Esophagus muscularis mucosa (tissue), 4 donors: ENCODE data around the gene SYCP2. TPM values are rescaled to one million over a fixed set of nuclear protein-coding genes. Genes with fewer than 3 reads are reported as not detected.

Experiments
- DNase-seq: peaks from one replicate; pipeline ENCODE4 v3.0.0-alpha.2; 2017; ENCODE audit errors: extremely low spot score
- H3K27ac ChIP-seq, 4 donors: fragments of 200-600 bp; sonication (generic); replicated peaks in 1 of 4; 1 replicate in 3 of 4; 2 replicates in 1 of 4; pipeline ENCODE4 v1.5.1; 2016 to 2019; ENCODE audit warnings: mild to moderate bottlenecking in 1 of 4
- H3K27me3 ChIP-seq, 4 donors: fragments of 200-600 bp; sonication (generic); one replicate each; pipeline versions ENCODE4 v1.5.1 to v1.6.0; 2016 to 2019
- H3K36me3 ChIP-seq, 4 donors: fragments of 200-600 bp; sonication (generic); one replicate each; pipeline ENCODE4 v1.5.1; 2016 to 2019
- H3K4me1 ChIP-seq, 4 donors: fragments of 200-600 bp; sonication (generic); one replicate each; pipeline ENCODE4 v1.5.1; 2016 to 2019
- H3K4me3 ChIP-seq, 4 donors: fragments of 200-600 bp; sonication (generic); 1 replicate in 2 of 4; 2 replicates in 2 of 4; pipeline ENCODE4 v1.5.1; 2016 to 2019; ENCODE audit warnings: mild to moderate bottlenecking in 4 of 4, moderate library complexity in 1 of 4
- H3K9me3 ChIP-seq, 4 donors: fragments of 200-600 bp; sonication (generic); 1 replicate in 3 of 4; 2 replicates in 1 of 4; pipeline ENCODE4 v1.5.1; 2016 to 2019
- CTCF ChIP-seq, 3 experiments: fragments of 200-600 bp in 2 of 3; fragments of 450-650 bp in 1 of 3; sonication (generic) in 2 of 3; IDR thresholded peaks; one replicate each; pipeline ENCODE4 v1.5.1; 2017 to 2019; ENCODE audit warnings: antibody characterized with exemption in 3 of 3, mild to moderate bottlenecking in 2 of 3, moderate library complexity in 1 of 3
- EP300 ChIP-seq: sonication (generic); formaldehyde crosslinking; IDR thresholded peaks from one replicate; pipeline ENCODE4 v1.6.1; 2017; ENCODE audit warnings: antibody characterized with exemption
- POLR2A ChIP-seq: fragments of 450-650 bp; IDR thresholded peaks from one replicate; pipeline ENCODE4 v1.6.1; 2017; ENCODE audit warnings: antibody characterized with exemption, moderate library complexity, mild to moderate bottlenecking, low read depth
- POLR2AphosphoS5 ChIP-seq, 2 donors: sonication (generic); formaldehyde crosslinking; IDR thresholded peaks; one replicate each; pipeline ENCODE4 v1.6.1; 2017; ENCODE audit warnings: antibody characterized with exemption in 2 of 2
- WGBS: methylation state at CpG from one replicate; pipeline ENCODE4 v1.1.5; 2018; 5-methylcytosine and 5-hydroxymethylcytosine counted together
- intact Hi-C: fragments of 100-400 bp; cut with DNase I; formaldehyde crosslinking; loops from one replicate; pipeline ENCODE4 v1.15.1; 2023
- total RNA-seq, 4 donors: library from RNA; depleted of rRNA; stranded (reverse); fragments of >200 nt; gene quantifications; one replicate each; pipeline versions ENCODE4 v1.1.0 to v1.2.1, GENCODE V29; 2016

SYCP2 gene
- total RNA-seq, 4 donors from 2014 or later: 0.52 to 3.5 (median 1.0) TPM

- no peaks in the 10 kb centered on the region for H3K36me3 ChIP-seq
- H3K4me1 ChIP-seq: peaks cover 17 to 22% (median 19%) of the 10 kb centered on the region in 4 donors
- TF ChIP-seq EP300: no peak
- no peak for TF ChIP-seq POLR2AphosphoS5 (IDR thresholded peaks at IDR 0.05)
- no peak for TF ChIP-seq CTCF (IDR thresholded peaks at IDR 0.05)
- TF ChIP-seq POLR2A: no peak
- no peak overlapping the region for H3K4me3 ChIP-seq
- H3K9me3 ChIP-seq: no peaks in the 10 kb centered on the region
- intact Hi-C loops: no loop called here
- 79% methylated on average over 17 of the region's 21 CpGs for WGBS
- no peak overlapping the region for H3K27ac ChIP-seq
- no peaks in the 10 kb centered on the region for H3K27me3 ChIP-seq
- peak; percentile 79 for DNase-seq
These were observed 111.0 kb downstream of the SYCP2 start for GRCh38 chr20:59822291-59823029.

- intact Hi-C loops: no loop called here
- TF ChIP-seq EP300 (no peak), CTCF (IDR thresholded peaks at IDR 0.05) (no peak), POLR2A (no peak), POLR2AphosphoS5 (IDR thresholded peaks at IDR 0.05) (no peak)
- Histone ChIP-seq H3K27me3 (no peaks in the 10 kb centered on the region), H3K4me1 (peaks cover 17 to 22% (median 18%) of the 10 kb centered on the region in 4 donors), H3K27ac (no peak overlapping the region), H3K36me3 (no peaks in the 10 kb centered on the region), H3K4me3 (no peak overlapping the region), H3K9me3 (no peaks in the 10 kb centered on the region)
- no peak for DNase-seq
- 76% methylated on average over 8 of the region's 19 CpGs for WGBS
These were observed 111.6 kb downstream of the SYCP2 start for GRCh38 chr20:59821788-59822187.

DNA sequence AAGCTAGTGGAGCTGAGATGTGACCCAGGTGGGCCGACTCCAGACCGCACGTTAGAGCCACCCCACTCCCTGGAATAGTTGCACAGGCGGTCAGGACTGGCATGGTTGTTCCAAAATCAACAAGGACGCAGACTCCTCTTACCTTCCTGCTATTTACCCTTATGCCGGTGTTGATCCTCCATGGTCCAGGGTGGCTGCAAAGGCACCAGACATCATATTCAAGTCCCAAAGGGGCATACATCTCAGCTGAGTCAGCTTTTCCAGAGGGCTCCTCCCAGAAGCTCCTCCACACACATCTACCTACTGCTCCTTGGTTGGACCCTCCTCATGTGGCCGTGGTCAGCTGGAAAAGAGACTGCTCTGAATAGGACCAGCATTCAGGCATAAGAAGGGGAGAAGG lies 112.2 kb downstream of the SYCP2 start:
- Histone ChIP-seq H3K4me3 (no peak overlapping the region), H3K36me3 (no peaks in the 10 kb centered on the region), H3K9me3 (no peaks in the 10 kb centered on the region), H3K27me3 (no peaks in the 10 kb centered on the region), H3K4me1 (peaks cover 15 to 22% (median 18%) of the 10 kb centered on the region in 4 donors), H3K27ac (no peak overlapping the region)
- intact Hi-C loops: no loop called here
- no peak for TF ChIP-seq EP300
- no peak for TF ChIP-seq CTCF (IDR thresholded peaks at IDR 0.05)
- TF ChIP-seq POLR2A: no peak
- TF ChIP-seq POLR2AphosphoS5 (IDR thresholded peaks at IDR 0.05): no peak
- DNase-seq: peak; percentile 60
- WGBS: 97% methylated on average over 7 of the region's 7 CpGs

DNA sequence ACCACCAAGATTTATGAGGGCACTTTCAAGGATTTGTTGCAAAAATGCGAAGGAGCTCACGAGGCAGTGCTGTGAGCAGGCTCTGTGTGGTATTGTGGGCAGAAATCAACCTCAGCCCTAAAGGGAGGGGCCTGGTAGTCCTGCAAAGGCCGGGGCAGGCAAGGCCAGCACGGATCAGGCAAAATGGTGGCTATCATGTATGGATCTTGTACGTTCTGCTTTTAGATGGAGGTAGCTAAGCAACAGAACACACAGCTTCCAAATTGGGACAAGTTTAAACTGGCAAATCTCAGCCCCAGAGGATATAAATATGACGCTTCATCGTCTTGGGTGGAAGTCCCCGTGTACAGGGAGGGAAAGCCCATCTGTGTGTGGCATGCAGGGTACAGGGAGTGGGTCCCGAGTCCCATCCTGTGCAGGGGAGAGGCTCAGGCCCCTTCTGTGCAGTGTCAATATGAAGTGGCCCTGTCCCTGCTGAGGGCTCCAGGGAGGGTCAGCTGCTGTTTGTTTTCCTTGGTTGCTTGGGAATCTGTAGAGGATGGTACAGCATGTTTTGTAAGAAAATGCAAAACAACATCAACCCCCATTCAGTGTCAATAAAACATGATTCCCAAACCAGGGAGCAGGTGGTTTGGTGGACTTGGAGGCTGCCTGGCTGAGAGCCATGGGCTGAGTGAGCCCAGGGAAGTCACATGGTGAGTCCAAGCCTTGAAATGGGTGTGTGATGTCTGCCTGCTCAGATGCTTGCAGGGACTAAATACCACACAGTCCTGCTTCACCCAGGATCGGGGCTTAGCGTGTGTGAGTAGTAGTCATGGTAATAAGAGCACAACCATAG lies 113.0 kb downstream of the SYCP2 start:
- H3K27ac ChIP-seq: no peak overlapping the region
- no peaks in the 10 kb centered on the region for H3K27me3 ChIP-seq
- no peaks in the 10 kb centered on the region for H3K9me3 ChIP-seq
- TF ChIP-seq POLR2AphosphoS5 (IDR thresholded peaks at IDR 0.05): no peak
- no peak for TF ChIP-seq POLR2A
- TF ChIP-seq CTCF (IDR thresholded peaks at IDR 0.05): no peak
- no peak for TF ChIP-seq EP300
- 57% methylated on average over 8 of the region's 11 CpGs for WGBS
- no peak overlapping the region for H3K4me3 ChIP-seq
- intact Hi-C loops: no loop called here
- H3K4me1 ChIP-seq: peaks cover 15 to 22% (median 18%) of the 10 kb centered on the region in 4 donors
- peak; percentile 80 for DNase-seq
- H3K36me3 ChIP-seq: no peaks in the 10 kb centered on the region
